Peyer's patch (tissue), 4 donors: ENCODE results near the gene PGBD2.

Experiments used
- CTCF ChIP-seq, 6 experiments: fragments of 450-650 bp in 4 of 6; fragments of 200-600 bp in 2 of 6; sonication (generic) in 1 of 6; IDR thresholded peaks; one replicate each; pipeline ENCODE4 v1.5.1; 2017 to 2019; ENCODE audit warnings: antibody characterized with exemption in 6 of 6, mild to moderate bottlenecking in 3 of 6, moderate library complexity in 1 of 6
- POLR2A ChIP-seq, 2 donors: fragments of 450-650 bp; IDR thresholded peaks; one replicate each; pipeline ENCODE4 v1.5.1; 2017; ENCODE audit warnings: antibody characterized with exemption in 2 of 2, mild to moderate bottlenecking in 2 of 2, moderate library complexity in 2 of 2

- TF ChIP-seq CTCF (IDR thresholded peaks at IDR 0.05) (no peak), POLR2A (IDR thresholded peaks at IDR 0.05) (no peak)
Observed at GRCh38 chr1:248906753-248907661, 972 bp downstream of the PGBD2 start.
